GM18526 (cell line): Measurements from ENCODE around the gene TNFSF12.
A peak's percentile ranks its signal among the peaks of the same experiment; 100 is the strongest.

Source experiments
- POLR2A ChIP-seq: IDR thresholded peaks from 3 replicates; pipeline ENCODE4 v1.6.1; 2011; ENCODE audit not compliant: insufficient read length; ENCODE audit errors: extremely low read depth

Gene TNFSF12

GRCh38 chr17:7557775-7558543, 9.1 kb downstream of the TNFSF12 start:
- peak; percentile 79 for TF ChIP-seq POLR2A

GRCh38 chr17:7558544-7559319, 9.9 kb downstream of the TNFSF12 start, which contains the start of gene TNFSF13:
TSS of gene TNFSF13 (plus strand) at chr17:7558750. CDS start at chr17:7559040, 290 bp downstream.
- TF ChIP-seq POLR2A, result no peak

- TF ChIP-seq POLR2A, result no peak
These were observed 10.7 kb downstream of the TNFSF12 start for GRCh38 chr17:7559320-7560171.

GRCh38 chr17:7560172-7561027, 11.5 kb downstream of the TNFSF12 start:
- TF ChIP-seq POLR2A, result no peak

GRCh38 chr17:7561028-7561575, 12.2 kb downstream of the TNFSF12 start:
- TF ChIP-seq POLR2A, result no peak

- peak; percentile 74 for TF ChIP-seq POLR2A
These were observed 12.8 kb downstream of the TNFSF12 start, which contains the start of gene SENP3 for GRCh38 chr17:7561589-7562207. TSS of gene SENP3 (plus strand) at chr17:7561919. CDS start at chr17:7563077, 1,158 bp downstream.

- no peak for TF ChIP-seq POLR2A
These were observed 13.3 kb downstream of the TNFSF12 start for GRCh38 chr17:7562208-7562605.

GRCh38 chr17:7563115-7563869, 14.4 kb downstream of the TNFSF12 start:
- TF ChIP-seq POLR2A, result no peak

- TF ChIP-seq POLR2A, result no peak
These were observed 20.7 kb downstream of the TNFSF12 start for GRCh38 chr17:7569571-7569970.

GRCh38 chr17:7570351-7570750, 21.5 kb downstream of the TNFSF12 start:
- no peak for TF ChIP-seq POLR2A

GRCh38 chr17:7572338-7572587, 23.4 kb downstream of the TNFSF12 start:
- TF ChIP-seq POLR2A, result no peak

GRCh38 chr17:7572588-7573323, 23.9 kb downstream of the TNFSF12 start:
- peak; percentile 99 for TF ChIP-seq POLR2A
